Breast epithelium (tissue), 4 donors: Measurements from ENCODE around the gene PARVA. TPM values are rescaled to one million over a fixed set of nuclear protein-coding genes. Genes with fewer than 3 reads are reported as not detected.

Experiments used
- DNase-seq, 2 donors: peaks; one replicate each; pipeline ENCODE4 v3.0.0-alpha.2; 2019; ENCODE audit warnings: low spot score in 2 of 2
- H3K27ac ChIP-seq, 2 donors: fragments of 200-600 bp; sonication (generic) in 1 of 2; one replicate each; pipeline ENCODE4 v1.5.1; 2016 to 2019; ENCODE audit warnings: mild to moderate bottlenecking in 1 of 2
- H3K27me3 ChIP-seq, 2 donors: fragments of 200-600 bp; sonication (generic) in 1 of 2; one replicate each; pipeline versions ENCODE4 v1.5.1 to v1.6.0; 2017 to 2019; ENCODE audit warnings: control low read depth in 1 of 2, mild to moderate bottlenecking in 1 of 2
- H3K36me3 ChIP-seq: fragments of 200-600 bp; one replicate; pipeline ENCODE4 v1.5.1; 2019
- H3K4me1 ChIP-seq, 2 donors: fragments of 200-600 bp; sonication (generic); one replicate each; pipeline ENCODE4 v1.5.1; 2016 to 2019; ENCODE audit warnings: control low read depth in 1 of 2
- H3K4me3 ChIP-seq, 3 donors: fragments of 200-600 bp; sonication (generic); 1 replicate in 2 of 3; 2 replicates in 1 of 3; pipeline ENCODE4 v1.5.1; 2016 to 2019; ENCODE audit warnings: mild to moderate bottlenecking in 3 of 3, moderate library complexity in 2 of 3
- H3K9me3 ChIP-seq, 2 donors: fragments of 200-600 bp; sonication (generic) in 1 of 2; one replicate each; pipeline ENCODE4 v1.5.1; 2016 to 2019; ENCODE audit warnings: control low read depth in 1 of 2
- CTCF ChIP-seq, 3 donors: fragments of 450-650 bp; IDR thresholded peaks; one replicate each; pipeline ENCODE4 v1.5.1; 2016 to 2017; ENCODE audit warnings: antibody characterized with exemption in 3 of 3, mild to moderate bottlenecking in 3 of 3, moderate library complexity in 3 of 3
- POLR2A ChIP-seq: fragments of 450-650 bp; IDR thresholded peaks from one replicate; pipeline ENCODE4 v1.6.1; 2016; ENCODE audit warnings: antibody characterized with exemption, mild to moderate bottlenecking, moderate library complexity
- POLR2AphosphoS5 ChIP-seq, 3 donors: sonication (generic); formaldehyde crosslinking; IDR thresholded peaks; one replicate each; pipeline ENCODE4 v1.6.1; 2017; ENCODE audit warnings: antibody characterized with exemption in 3 of 3
- intact Hi-C: fragments of 100-400 bp; cut with DNase I; formaldehyde crosslinking; loops from one replicate; pipeline ENCODE4 v1.15.1; 2023; ENCODE audit warnings: low total_unique reads
- total RNA-seq, 3 donors: library from RNA; depleted of rRNA; stranded (reverse); fragments of >200 nt; gene quantifications; one replicate each; pipeline ENCODE4 v1.1.0, GENCODE V29; 2016

Gene PARVA
- total RNA-seq, 3 donors from 2014 or later, result 50.5 to 109 (median 60.4) TPM

DNA sequence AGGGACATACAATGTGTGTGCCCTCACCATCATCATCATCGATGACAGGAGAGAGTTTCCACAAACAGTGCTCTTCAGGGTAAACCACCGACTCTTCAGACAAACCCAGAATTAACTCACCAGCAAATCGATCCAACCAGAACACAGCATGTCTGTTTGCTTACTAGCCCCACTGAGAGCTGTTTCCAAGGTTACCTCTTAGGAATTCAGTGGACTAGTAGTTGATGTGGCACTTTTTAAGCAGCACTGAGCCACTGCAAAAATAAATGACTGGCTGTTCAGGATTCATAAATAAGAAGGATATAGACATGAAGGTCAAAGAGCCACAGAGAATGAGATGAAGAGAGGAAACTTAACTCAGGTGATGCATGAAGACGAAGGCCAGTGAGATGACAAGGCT lies 83.1 kb downstream of the PARVA start:
- Histone ChIP-seq H3K27ac (no peak overlapping the region), H3K9me3 (peaks cover 0 to 11% of the 10 kb centered on the region in 2 donors), H3K36me3 (no peaks in the 10 kb centered on the region), H3K4me1 (peaks cover 0 to 6% of the 10 kb centered on the region in 2 donors), H3K4me3 (no peak overlapping the region), H3K27me3 (no peaks in the 10 kb centered on the region)
- TF ChIP-seq CTCF (IDR thresholded peaks at IDR 0.05), result no peak
- no peak for TF ChIP-seq POLR2A
- TF ChIP-seq POLR2AphosphoS5 (IDR thresholded peaks at IDR 0.05), result no peak
- no peak for DNase-seq
- intact Hi-C loops, result no loop called here

- no peak for DNase-seq
- Histone ChIP-seq H3K27ac (peak overlapping the region in 1 of 2 donors; percentile 36), H3K4me1 (peaks cover 0 to 6% of the 10 kb centered on the region in 2 donors), H3K9me3 (peaks cover 0 to 11% of the 10 kb centered on the region in 2 donors), H3K27me3 (no peaks in the 10 kb centered on the region), H3K36me3 (no peaks in the 10 kb centered on the region), H3K4me3 (no peak overlapping the region)
- TF ChIP-seq CTCF (IDR thresholded peaks at IDR 0.05) (no peak), POLR2AphosphoS5 (IDR thresholded peaks at IDR 0.05) (no peak), POLR2A (no peak)
- intact Hi-C loops, result no loop called here
Observed at GRCh38 chr11:12461516-12461915, 84.1 kb downstream of the PARVA start.

DNA sequence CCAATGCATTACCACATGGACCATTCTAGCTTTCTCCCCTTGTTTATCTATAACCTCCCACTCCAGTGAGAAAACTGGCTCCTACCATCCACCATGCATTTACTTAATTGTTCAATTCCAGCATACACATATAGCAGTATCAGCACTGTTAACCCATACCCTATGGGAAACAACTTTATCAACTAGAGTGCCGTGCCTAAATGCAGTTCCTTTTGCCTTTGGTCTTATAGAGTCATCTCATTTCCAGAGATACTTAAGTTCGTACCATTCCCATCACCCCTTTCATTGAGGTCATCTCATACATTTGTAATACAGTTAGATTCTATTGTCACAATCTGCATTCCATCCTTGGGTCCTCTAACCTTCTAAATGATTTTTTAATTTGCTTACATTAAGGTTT lies 86.9 kb downstream of the PARVA start:
- TF ChIP-seq POLR2A (no peak), POLR2AphosphoS5 (IDR thresholded peaks at IDR 0.05) (no peak), CTCF (IDR thresholded peaks at IDR 0.05) (no peak)
- Histone ChIP-seq H3K4me3 (no peak overlapping the region), H3K9me3 (peaks cover 0 to 11% of the 10 kb centered on the region in 2 donors), H3K4me1 (peaks cover 0 to under 1% of the 10 kb centered on the region in 2 donors), H3K27me3 (no peaks in the 10 kb centered on the region), H3K27ac (no peak overlapping the region), H3K36me3 (no peaks in the 10 kb centered on the region)
- DNase-seq, result no peak
- intact Hi-C loops, result no loop called here

GRCh38 chr11:12465332-12465731 lies 88.0 kb downstream of the PARVA start:
- Histone ChIP-seq H3K9me3 (peaks cover 0 to 11% of the 10 kb centered on the region in 2 donors), H3K27me3 (no peaks in the 10 kb centered on the region), H3K27ac (no peak overlapping the region), H3K4me3 (no peak overlapping the region), H3K4me1 (peaks cover 0 to 4% of the 10 kb centered on the region in 2 donors), H3K36me3 (no peaks in the 10 kb centered on the region)
- TF ChIP-seq POLR2AphosphoS5 (IDR thresholded peaks at IDR 0.05), result no peak
- TF ChIP-seq CTCF (IDR thresholded peaks at IDR 0.05), result no peak
- TF ChIP-seq POLR2A, result no peak
- intact Hi-C loops, result no loop called here
- no peak for DNase-seq

- Histone ChIP-seq H3K27ac (peak overlapping the region in 1 of 2 donors; percentile 22), H3K9me3 (peaks cover 0 to 11% of the 10 kb centered on the region in 2 donors), H3K27me3 (no peaks in the 10 kb centered on the region), H3K4me3 (no peak overlapping the region), H3K4me1 (peaks cover 3 to 10% of the 10 kb centered on the region in 2 donors), H3K36me3 (no peaks in the 10 kb centered on the region)
- no peak for DNase-seq
- TF ChIP-seq CTCF (IDR thresholded peaks at IDR 0.05) (no peak), POLR2A (no peak)
- intact Hi-C loops, result no loop called here
Observed at GRCh38 chr11:12467610-12468009, 90.2 kb downstream of the PARVA start.
